Fibroblast of mammary gland (primary cell): ENCODE results near the gene CHRNG.

ENCODE experiments used
- DNase-seq: peaks from one replicate; pipeline ENCODE4 v3.0.0-alpha.2; 2010; ENCODE audit warnings: low read depth
- H3K4me3 ChIP-seq: 2 replicates; pipeline ENCODE4 v1.5.1; 2011; ENCODE audit warnings: low read depth, mild to moderate bottlenecking, low read length, moderate library complexity; ENCODE audit not compliant: control insufficient read depth
- CTCF ChIP-seq: conservative IDR thresholded peaks from 2 replicates; pipeline ENCODE4 v1.5.1; 2011; ENCODE audit warnings: low read depth, low read length, inconsistent platforms; ENCODE audit not compliant: control insufficient read depth, insufficient read depth

CHRNG gene

GRCh38 chr2:232522623-232523401 lies 16.7 kb upstream of the CHRNG start:
- H3K4me3 ChIP-seq: no peak overlapping the region
- TF ChIP-seq CTCF: no peak
- DNase-seq: no peak

- DNase-seq: no peak
- TF ChIP-seq CTCF: no peak
- no peak overlapping the region for H3K4me3 ChIP-seq
Measured at GRCh38 chr2:232523402-232523681, 16.1 kb upstream of the CHRNG start.

GRCh38 chr2:232523682-232524597 lies 15.6 kb upstream of the CHRNG start:
- DNase-seq: peak; percentile 25
- no peak overlapping the region for H3K4me3 ChIP-seq
- TF ChIP-seq CTCF: no peak

- H3K4me3 ChIP-seq: no peak overlapping the region
- no peak for TF ChIP-seq CTCF
Measured at GRCh38 chr2:232524771-232525170, 14.7 kb upstream of the CHRNG start.

GRCh38 chr2:232525199-232525598 lies 14.3 kb upstream of the CHRNG start:
- DNase-seq: no peak
- TF ChIP-seq CTCF: no peak
- no peak overlapping the region for H3K4me3 ChIP-seq

More at GRCh38 chr2:232524771-232525170, 14.7 kb upstream of the CHRNG start:
- no peak for DNase-seq

- no peak for TF ChIP-seq CTCF
- no peak within 1 kb of the TSS for H3K4me3 ChIP-seq
- no peak for DNase-seq
Measured at GRCh38 chr2:232525791-232526371, 13.6 kb upstream of the CHRNG start, which contains the start of gene CHRND. Gene CHRND (plus strand): TSS chr2:232526160. CDS start chr2:232526216, 56 bp downstream.
